HCT116 (cell line): ENCODE results near the gene VIT. TPM values are rescaled to one million over a fixed set of nuclear protein-coding genes. Genes with fewer than 3 reads are reported as not detected.

Experiments used
- ATAC-seq: fragments of 200-7000 bp; cut with Tn5 transposase; 2 replicates; pipeline ENCODE4 v1.9.1; 2020; ENCODE audit warnings: mild to moderate bottlenecking, moderate library complexity
- BruUV-seq: library from RNA; stranded (reverse); fragments of 400-500 nt; replicated peaks from 2 replicates; lab custom pipeline; 2021; lab: Mats Ljungman, UMichigan
- CTCF ChIA-PET: fragments of 300-600 bp; sonication (Branson Sonifier 250); formaldehyde crosslinking; loops from one replicate; lab custom pipeline; 2021; ENCODE audit warnings: antibody characterized with exemption; lab: Charles Lee
- POLR2A ChIA-PET: fragments of 300-600, 350-600 bp; sonication (Branson Sonifier 250); formaldehyde crosslinking; loops from one replicate; lab custom pipeline; 2021; ENCODE audit warnings: antibody characterized with exemption; lab: Charles Lee
- RAD21 ChIA-PET, 2 experiments: fragments of 300-600 bp; sonication (Branson Sonifier 250); formaldehyde crosslinking; loops; one replicate each; lab custom pipeline; 2023; ENCODE audit warnings: low total read pairs in 2 of 2; ENCODE audit not compliant: uncharacterized antibody in 2 of 2, unreplicated experiment in 2 of 2, low non-redundant PET in 1 of 2; lab: Charles Lee
- DNase-seq: peaks from one replicate; pipeline ENCODE4 v3.0.0-alpha.2; 2010; ENCODE audit warnings: low read depth, low spot score
- H2AFZ ChIP-seq: fragments of 200-600 bp; shearing (Covaris generic), sonication (generic); 2 replicates; pipeline ENCODE4 v1.6.1; 2017; ENCODE audit warnings: low read depth, mixed run types, mixed read lengths, antibody characterized with exemption, low read length; ENCODE audit not compliant: poor library complexity, severe bottlenecking
- H3K27ac ChIP-seq: 2 replicates; pipeline ENCODE4 v1.5.1; 2012; ENCODE audit warnings: low read depth, low read length
- H3K27me3 ChIP-seq: fragments of 200-600 bp; sonication (generic); 2 replicates; pipeline ENCODE4 v1.6.1; 2016; ENCODE audit warnings: mixed run types, low read length, mixed read lengths; ENCODE audit not compliant: insufficient read depth
- H3K36me3 ChIP-seq, 2 experiments: fragments of 200-500 bp in 1 of 2; fragments of 200-600 bp in 1 of 2; sonication (Bioruptor generic) in 1 of 2; sonication (generic) in 1 of 2; 2 replicates each; pipeline versions ENCODE4 v1.5.1 to v1.6.1; 2014 to 2016; ENCODE audit warnings: low read length in 2 of 2, inconsistent platforms in 1 of 2, mixed read lengths in 1 of 2, mixed run types in 1 of 2; ENCODE audit not compliant: insufficient read depth in 2 of 2, control insufficient read depth in 1 of 2
- H3K4me1 ChIP-seq, 2 experiments: fragments of 200-600 bp in 1 of 2; sonication (generic) in 1 of 2; 2 replicates each; pipeline versions ENCODE4 v1.5.1 to v1.6.1; 2012 to 2017; ENCODE audit warnings: low read length in 2 of 2, inconsistent platforms in 1 of 2, mild to moderate bottlenecking in 1 of 2, mixed read lengths in 1 of 2, mixed run types in 1 of 2, moderate library complexity in 1 of 2; ENCODE audit not compliant: insufficient read depth in 2 of 2, control insufficient read depth in 1 of 2
- H3K4me2 ChIP-seq: fragments of 200-600 bp; sonication (generic); 2 replicates; pipeline ENCODE4 v1.6.1; 2017; ENCODE audit warnings: mixed run types, low read length, mixed read lengths
- H3K4me3 ChIP-seq, 2 experiments: fragments of 200-600 bp in 1 of 2; sonication (generic) in 1 of 2; replicated peaks in 1 of 2; 2 replicates each; pipeline ENCODE4 v1.5.1; 2011 to 2016; ENCODE audit warnings: low read length in 2 of 2, control low read depth in 1 of 2, low read depth in 1 of 2, mild to moderate bottlenecking in 1 of 2, mixed read lengths in 1 of 2, mixed run types in 1 of 2
- H3K79me2 ChIP-seq: fragments of 200-600 bp; sonication (generic); 2 replicates; pipeline ENCODE4 v1.6.1; 2017; ENCODE audit warnings: mild to moderate bottlenecking, mixed run types, low read length, moderate library complexity, mixed read lengths; ENCODE audit not compliant: insufficient read depth
- H3K9ac ChIP-seq: fragments of 200-600 bp; sonication (generic); 2 replicates; pipeline ENCODE4 v1.6.1; 2016; ENCODE audit warnings: low read length, mixed read lengths
- H3K9me2 ChIP-seq: fragments of 200-600 bp; sonication (generic), shearing (Covaris generic); 2 replicates; pipeline ENCODE4 v1.6.1; 2017; ENCODE audit warnings: mixed run types, mild to moderate bottlenecking, moderate library complexity; ENCODE audit not compliant: insufficient read depth
- H3K9me3 ChIP-seq, 2 experiments: fragments of 200-500 bp in 1 of 2; fragments of 200-600 bp in 1 of 2; sonication (Bioruptor generic) in 1 of 2; sonication (generic) in 1 of 2; 2 replicates each; pipeline ENCODE4 v1.6.1; 2014 to 2017; ENCODE audit warnings: low read length in 2 of 2, mixed read lengths in 2 of 2, inconsistent platforms in 1 of 2, low read depth in 1 of 2, mild to moderate bottlenecking in 1 of 2, mixed run types in 1 of 2, moderate library complexity in 1 of 2; ENCODE audit not compliant: control insufficient read depth in 1 of 2, insufficient read depth in 1 of 2
- H4K20me1 ChIP-seq: fragments of 200-600 bp; sonication (generic), shearing (Covaris generic); 2 replicates; pipeline ENCODE4 v1.6.1; 2017; ENCODE audit warnings: mixed run types, mild to moderate bottlenecking, moderate library complexity; ENCODE audit not compliant: insufficient read depth
- CEBPB ChIP-seq: IDR thresholded peaks from 2 replicates; pipeline ENCODE4 v1.6.1; 2012; ENCODE audit warnings: low read depth
- EZH2phosphoT487 ChIP-seq: fragments of 200-600 bp; IDR thresholded peaks from 2 replicates; pipeline ENCODE4 v1.6.1; 2018; ENCODE audit warnings: antibody characterized with exemption, borderline replicate concordance
- FOSL1 ChIP-seq: IDR thresholded peaks from 2 replicates; pipeline ENCODE4 v1.6.1; 2012; ENCODE audit warnings: low read depth
- JUND ChIP-seq: IDR thresholded peaks from 2 replicates; pipeline ENCODE4 v1.6.1; 2012
- ZFX ChIP-seq: fragments of 450-650 bp; IDR thresholded peaks from 2 replicates; pipeline ENCODE4 v1.6.1; 2017
- intact Hi-C: fragments of 100-400 bp; cut with micrococcal nuclease; formaldehyde crosslinking; loops from 2 replicates; pipeline ENCODE4 v1.10.0; 2022
- total RNA-seq: library from RNA; stranded (reverse); gene quantifications from one replicate; pipeline ENCODE4 v1.2.1, GENCODE V29; 2021; ENCODE audit not compliant: unreplicated experiment
- TF ChIP-seq, protein P1 (sequence below): IDR thresholded peaks from 2 replicates; pipeline ENCODE4 v1.6.1; 2012
- TF ChIP-seq, protein P2 (sequence below): IDR thresholded peaks from 2 replicates; pipeline ENCODE4 v1.6.1; 2011; ENCODE audit warnings: mild to moderate bottlenecking, low read length, moderate library complexity; ENCODE audit not compliant: insufficient replicate concordance; ENCODE audit errors: extremely low read depth
- TF ChIP-seq, protein P3 (sequence below): IDR thresholded peaks from 2 replicates; pipeline ENCODE4 v1.6.1; 2012

The VIT gene
- total RNA-seq, 1 experiment from 2014 or later: not detected

DNA sequence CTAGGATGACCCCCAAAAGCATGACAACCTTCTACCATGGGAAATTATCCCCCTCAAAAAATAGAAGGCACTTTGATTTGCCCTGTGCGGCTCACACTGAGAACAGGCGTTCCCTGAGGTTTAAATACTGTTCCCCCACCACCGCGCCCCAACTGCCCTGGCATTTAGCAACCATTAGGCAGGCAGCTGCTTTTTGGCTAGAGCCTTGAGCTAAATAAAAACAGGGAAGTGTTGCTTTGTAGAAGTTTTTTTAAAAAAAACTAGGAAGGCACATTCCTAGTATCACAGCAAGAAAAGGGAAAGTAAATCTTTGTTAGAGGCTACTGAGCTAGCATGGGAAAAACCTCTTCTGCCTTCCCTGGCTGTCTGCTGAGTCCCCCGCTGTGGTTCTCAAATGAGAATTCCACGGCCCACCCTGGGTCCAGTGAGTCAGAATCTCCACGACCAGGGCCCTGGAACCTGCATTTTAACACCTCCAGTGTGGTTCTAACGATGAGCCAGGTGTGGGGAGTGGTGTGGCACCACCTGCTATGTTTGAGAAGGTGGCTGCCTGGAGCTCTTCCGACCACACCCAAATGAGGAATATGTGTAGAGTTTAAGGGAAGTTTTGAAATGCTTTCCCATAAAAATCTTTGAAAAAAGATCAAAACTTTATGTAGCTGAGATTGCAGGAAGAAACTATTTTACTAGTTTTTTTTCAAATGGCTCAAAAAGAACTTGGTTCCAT lies 66.4 kb downstream of the VIT start:
- ChIA-PET POLR2A (no interaction called here), RAD21 (no interaction called here), CTCF (no interaction called here)
- intact Hi-C loops: no loop called here
- H3K4me2 ChIP-seq: no peak overlapping the region
- no peaks in the 10 kb centered on the region for H3K9me3 ChIP-seq
- H3K36me3 ChIP-seq: no peaks in the 10 kb centered on the region
- no peak overlapping the region for H3K9ac ChIP-seq
- ATAC-seq (no peak), DNase-seq (no peak)
- H3K4me3 ChIP-seq: no peak overlapping the region
- no peak overlapping the region for H2AFZ ChIP-seq
- no TSS peak for BruUV-seq
- no peaks in the 10 kb centered on the region for H3K4me1 ChIP-seq
- no peaks in the 10 kb centered on the region for H3K9me2 ChIP-seq
- H3K27me3 ChIP-seq: 0 out of 2 replicates have a peak, but pooled peaks cover 4% of the 10 kb centered on the region
- TF ChIP-seq JUND (no peak), EZH2phosphoT487 (no peak), ZFX (no peak), FOSL1 (no peak), CEBPB (no peak)
- TF ChIP-seq, protein P1, sequence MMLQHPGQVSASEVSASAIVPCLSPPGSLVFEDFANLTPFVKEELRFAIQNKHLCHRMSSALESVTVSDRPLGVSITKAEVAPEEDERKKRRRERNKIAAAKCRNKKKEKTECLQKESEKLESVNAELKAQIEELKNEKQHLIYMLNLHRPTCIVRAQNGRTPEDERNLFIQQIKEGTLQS: no peak
- TF ChIP-seq, protein P2, sequence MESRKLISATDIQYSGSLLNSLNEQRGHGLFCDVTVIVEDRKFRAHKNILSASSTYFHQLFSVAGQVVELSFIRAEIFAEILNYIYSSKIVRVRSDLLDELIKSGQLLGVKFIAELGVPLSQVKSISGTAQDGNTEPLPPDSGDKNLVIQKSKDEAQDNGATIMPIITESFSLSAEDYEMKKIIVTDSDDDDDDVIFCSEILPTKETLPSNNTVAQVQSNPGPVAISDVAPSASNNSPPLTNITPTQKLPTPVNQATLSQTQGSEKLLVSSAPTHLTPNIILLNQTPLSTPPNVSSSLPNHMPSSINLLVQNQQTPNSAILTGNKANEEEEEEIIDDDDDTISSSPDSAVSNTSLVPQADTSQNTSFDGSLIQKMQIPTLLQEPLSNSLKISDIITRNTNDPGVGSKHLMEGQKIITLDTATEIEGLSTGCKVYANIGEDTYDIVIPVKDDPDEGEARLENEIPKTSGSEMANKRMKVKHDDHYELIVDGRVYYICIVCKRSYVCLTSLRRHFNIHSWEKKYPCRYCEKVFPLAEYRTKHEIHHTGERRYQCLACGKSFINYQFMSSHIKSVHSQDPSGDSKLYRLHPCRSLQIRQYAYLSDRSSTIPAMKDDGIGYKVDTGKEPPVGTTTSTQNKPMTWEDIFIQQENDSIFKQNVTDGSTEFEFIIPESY: no peak
- TF ChIP-seq, protein P3, sequence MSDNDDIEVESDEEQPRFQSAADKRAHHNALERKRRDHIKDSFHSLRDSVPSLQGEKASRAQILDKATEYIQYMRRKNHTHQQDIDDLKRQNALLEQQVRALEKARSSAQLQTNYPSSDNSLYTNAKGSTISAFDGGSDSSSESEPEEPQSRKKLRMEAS: no peak
- TF ChIP-seq, all 23 proteins: peak for 0
- Histone ChIP-seq H3K27ac (no peak overlapping the region), H3K79me2 (no peaks in the 10 kb centered on the region), H4K20me1 (no peaks in the 10 kb centered on the region)
